ENCODE data around the gene UBA52.

GRCh38 chr19:18594096-18594823, 22.6 kb downstream of the UBA52 start:
- TF ChIP-seq POLR2A (IDR thresholded peaks at IDR 0.05) (no peak), CTCF (IDR thresholded peaks at IDR 0.05) (peak; percentile 91 to 97)
